Measurements from ENCODE around the gene TMEM38B.

DNA sequence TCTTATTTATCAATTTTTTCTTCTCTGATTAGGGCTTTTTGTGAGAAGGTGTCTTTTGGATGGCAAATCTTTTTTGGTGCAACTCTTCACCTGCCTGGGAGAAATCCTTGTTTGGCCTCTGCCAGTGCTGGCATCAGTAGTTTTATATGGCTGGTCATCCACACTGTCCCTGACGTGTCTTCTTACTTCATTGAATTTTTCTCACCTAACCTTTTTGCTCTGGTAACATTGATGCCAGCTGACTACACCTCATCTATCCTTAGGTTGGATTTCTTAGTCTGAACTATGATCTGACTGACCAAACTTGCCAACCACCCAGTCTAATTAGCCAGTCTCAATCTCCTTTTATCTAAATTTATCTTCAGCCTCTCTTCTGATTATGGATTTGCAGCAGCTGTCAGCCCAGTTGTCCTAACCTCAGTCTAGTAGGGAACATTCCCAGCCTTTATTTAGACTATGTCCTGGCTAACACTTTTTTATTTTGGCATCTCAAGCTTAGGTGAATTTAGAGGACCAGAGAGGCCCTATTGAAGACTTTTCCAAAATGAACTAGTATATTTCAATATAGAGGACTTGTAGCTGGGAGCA is 10.6 kb upstream of the TMEM38B start:
- TF ChIP-seq YY1 (IDR thresholded peaks at IDR 0.05; ENCODE audit: insufficient read depth, insufficient read length) = no peak
- no peak for TF ChIP-seq SUZ12 (IDR thresholded peaks at IDR 0.05; ENCODE audit: extremely low read depth, insufficient read depth, insufficient read length)

All from NT2/D1 (cell line).